K562 (cell line): ENCODE results near the gene LMAN2. TPM values are rescaled to one million over a fixed set of nuclear protein-coding genes. Genes with fewer than 3 reads are reported as not detected.

Experiments
- CBFA2T2 ChIP-seq: fragments of 450-650 bp; conservative IDR thresholded peaks from 2 replicates; pipeline ENCODE4 v1.6.1; 2017; ENCODE audit warnings: mild to moderate bottlenecking
- DPF2 ChIP-seq: fragments of 450-650 bp; IDR thresholded peaks from 2 replicates; pipeline ENCODE4 v1.6.1; 2016
- GATAD2B ChIP-seq: fragments of 450-650 bp; IDR thresholded peaks from 2 replicates; pipeline ENCODE4 v1.6.1; 2017; ENCODE audit warnings: mild to moderate bottlenecking, borderline replicate concordance
- HNRNPK ChIP-seq: fragments of 200-400 bp; formaldehyde crosslinking; IDR thresholded peaks from one replicate; pipeline ENCODE4 v1.6.1; 2018; ENCODE audit warnings: mild to moderate bottlenecking, low read depth, low read length; ENCODE audit not compliant: poor library complexity, severe bottlenecking
- JUND ChIP-seq, 2 experiments: IDR thresholded peaks; 2 replicates in 1 of 2; 3 replicates in 1 of 2; pipeline ENCODE4 v1.6.1; 2011; ENCODE audit warnings: borderline replicate concordance in 2 of 2, low read depth in 2 of 2, low read length in 2 of 2, improper control_type of control experiment in 1 of 2, missing biosample characterization in 1 of 2, missing genetic modification characterization in 1 of 2, missing genetic modification reagents in 1 of 2
- NFIC ChIP-seq: fragments of 450-650 bp; IDR thresholded peaks from 2 replicates; pipeline ENCODE4 v1.6.1; 2017; ENCODE audit warnings: mild to moderate bottlenecking, inconsistent platforms
- POLR2H ChIP-seq: IDR thresholded peaks from 2 replicates; pipeline ENCODE4 v1.6.1; 2016; ENCODE audit warnings: missing genetic modification characterization, low read depth, mild to moderate bottlenecking, control low read depth, missing compliant biosample characterization, moderate library complexity
- PPARD ChIP-seq: fragments of 250-450 bp; sonication (Bioruptor Pico); IDR thresholded peaks from 2 replicates; pipeline ENCODE4 v1.8.0; 2022; ENCODE audit warnings: inconsistent platforms, mild to moderate bottlenecking, moderate library complexity
- TAF9B ChIP-seq: fragments of 450-650 bp; IDR thresholded peaks from 2 replicates; pipeline ENCODE4 v1.6.1; 2018; ENCODE audit warnings: mild to moderate bottlenecking; ENCODE audit not compliant: partially characterized antibody
- ZNF121 ChIP-seq: sonication (generic); formaldehyde crosslinking; conservative IDR thresholded peaks from 2 replicates; pipeline ENCODE4 v1.8.0; 2022; ENCODE audit warnings: missing genetic modification reagents
- ZNF217 ChIP-seq: sonication (generic); formaldehyde crosslinking; IDR thresholded peaks from 2 replicates; pipeline ENCODE4 v1.8.0; 2022; ENCODE audit warnings: mild to moderate bottlenecking, missing genetic modification reagents
- ZNF311 ChIP-seq: fragments of 250-450 bp; sonication (Bioruptor Pico); IDR thresholded peaks from 2 replicates; pipeline ENCODE4 v1.4.0; 2020; ENCODE audit warnings: mild to moderate bottlenecking, moderate library complexity
- ZNF551 ChIP-seq: fragments of 250-450 bp; sonication (Bioruptor Pico); IDR thresholded peaks from 2 replicates; pipeline ENCODE4 v1.5.0; 2021; ENCODE audit warnings: mild to moderate bottlenecking, moderate library complexity
- polyA plus RNA-seq, 8 experiments: library from polyadenylated mRNA; depleted of rRNA in 4 of 8; stranded (reverse) in 5 of 8; unstranded in 3 of 8; fragments of >200 nt; fragmentation: Nextera tagmentation in 2 of 8; fragmentation: Illumina TruSeq in 1 of 8; extraction: Ambion mirVana in 2 of 8; extraction: Trizol in 1 of 8; gene quantifications; 2 replicates each; pipeline versions ENCODE4 v1.2.1 to v1.2.3, GENCODE V29; 2011 to 2014; ENCODE audit warnings: inconsistent platforms in 1 of 8, missing spikeins in 1 of 8
- total RNA-seq, 7 experiments: library from RNA; depleted of rRNA in 6 of 7; stranded (reverse); fragments of >200 nt in 6 of 7; fragmentation: Illumina TruSeq in 2 of 7; extraction: Trizol in 2 of 7; gene quantifications; 2 replicates each; pipeline versions ENCODE4 v1.2.1 to v1.2.3, GENCODE V29; 2011 to 2021; ENCODE audit warnings: low replicate concordance in 1 of 7
- TF ChIP-seq, protein P1 (sequence below): fragments of 450-650 bp; IDR thresholded peaks from 2 replicates; pipeline ENCODE4 v1.6.1; 2016; ENCODE audit warnings: antibody characterized with exemption
- TF ChIP-seq, protein P2 (sequence below), 3 experiments: fragments of 200-800 bp in 1 of 3; fragments of 250-450 bp in 1 of 3; fragments of 450-650 bp in 1 of 3; sonication (Bioruptor Pico) in 1 of 3; sonication (Bioruptor generic) in 1 of 3; formaldehyde crosslinking in 1 of 3; IDR thresholded peaks; 2 replicates each; pipeline versions ENCODE4 v1.6.1 to v1.8.0; 2016 to 2022; ENCODE audit warnings: mild to moderate bottlenecking in 2 of 3, missing genetic modification characterization in 2 of 3, missing compliant biosample characterization in 1 of 3, moderate library complexity in 1 of 3

Gene LMAN2
- total and polyA plus RNA-seq, 9 of the 15 experiments (the other 6 are each of a cell fraction or from before 2014, with no cell fraction given): 2.7 to 254 (median 136) TPM

DNA sequence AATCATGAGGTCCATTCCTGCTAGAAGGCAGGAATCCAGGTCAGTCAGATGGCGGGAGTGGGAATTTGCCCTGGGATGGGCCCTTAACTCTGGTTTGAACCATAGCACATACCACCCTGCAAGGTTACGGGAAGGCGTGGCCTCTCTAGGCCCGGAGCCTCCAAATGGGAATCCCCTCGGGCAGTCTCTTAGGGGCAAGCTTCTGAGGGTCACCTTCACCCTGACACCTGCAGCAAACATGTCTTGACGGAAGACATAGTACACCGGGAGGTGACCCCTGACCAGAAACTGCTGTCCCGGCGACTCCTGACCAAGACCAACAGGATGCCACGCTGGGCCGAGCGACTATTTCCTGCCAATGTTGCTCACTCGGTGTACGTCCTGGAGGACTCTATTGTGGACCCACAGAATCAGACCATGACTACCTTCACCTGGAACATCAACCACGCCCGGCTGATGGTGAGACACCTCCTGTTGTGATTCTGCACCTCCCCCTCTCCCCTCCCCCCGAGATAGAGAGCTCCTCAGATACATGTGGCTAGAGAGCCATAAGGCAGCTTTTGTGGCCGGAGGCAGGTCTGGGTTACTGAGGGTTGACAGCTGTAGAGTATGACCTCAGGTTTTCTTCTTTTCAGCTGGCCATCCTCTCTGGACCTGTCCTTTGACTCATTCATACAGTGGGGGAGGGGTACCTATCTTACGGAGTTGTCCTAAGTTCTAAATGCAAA, 46.9 kb downstream of the LMAN2 start (continued):
- TF ChIP-seq, protein P1, sequence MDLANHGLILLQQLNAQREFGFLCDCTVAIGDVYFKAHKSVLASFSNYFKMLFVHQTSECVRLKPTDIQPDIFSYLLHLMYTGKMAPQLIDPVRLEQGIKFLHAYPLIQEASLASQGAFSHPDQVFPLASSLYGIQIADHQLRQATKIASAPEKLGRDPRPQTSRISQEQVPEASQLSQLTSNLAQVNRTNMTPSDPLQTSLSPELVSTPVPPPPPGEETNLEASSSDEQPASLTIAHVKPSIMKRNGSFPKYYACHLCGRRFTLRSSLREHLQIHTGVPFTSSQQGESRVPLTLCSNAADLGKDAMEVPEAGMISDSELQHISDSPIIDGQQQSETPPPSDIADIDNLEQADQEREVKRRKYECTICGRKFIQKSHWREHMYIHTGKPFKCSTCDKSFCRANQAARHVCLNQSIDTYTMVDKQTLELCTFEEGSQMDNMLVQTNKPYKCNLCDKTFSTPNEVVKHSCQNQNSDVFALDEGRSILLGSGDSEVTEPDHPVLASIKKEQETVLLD: 0 out of 2 replicates have a peak, but pooled peaks have one; percentile 15
- TF ChIP-seq NFIC (peak; percentile 13; the same call in 1 of the 2 replicates), GATAD2B (0 out of 2 replicates have a peak, but pooled peaks have one; percentile 15), ZNF551 (CRISPR knock-in tag) (no peak), PPARD (CRISPR knock-in tag) (no peak), ZNF217 (no peak), JUND (IDR thresholded peaks at IDR 0.05; ENCODE audit: borderline replicate concordance, low read depth, low read length) (no peak; the same call in 1 of the 2 replicates), JUND (tag; IDR thresholded peaks at IDR 0.05; ENCODE audit: borderline replicate concordance, low read depth, low read length) (no peak), ZNF311 (CRISPR knock-in tag) (no peak), HNRNPK (no peak), ZNF121 (CRISPR knock-in tag) (no peak), TAF9B (peak; percentile 66), DPF2 (0 out of 2 replicates have a peak, but pooled peaks have one; percentile 17), POLR2H (tag) (no peak), CBFA2T2 (no peak)
- TF ChIP-seq, protein P2, sequence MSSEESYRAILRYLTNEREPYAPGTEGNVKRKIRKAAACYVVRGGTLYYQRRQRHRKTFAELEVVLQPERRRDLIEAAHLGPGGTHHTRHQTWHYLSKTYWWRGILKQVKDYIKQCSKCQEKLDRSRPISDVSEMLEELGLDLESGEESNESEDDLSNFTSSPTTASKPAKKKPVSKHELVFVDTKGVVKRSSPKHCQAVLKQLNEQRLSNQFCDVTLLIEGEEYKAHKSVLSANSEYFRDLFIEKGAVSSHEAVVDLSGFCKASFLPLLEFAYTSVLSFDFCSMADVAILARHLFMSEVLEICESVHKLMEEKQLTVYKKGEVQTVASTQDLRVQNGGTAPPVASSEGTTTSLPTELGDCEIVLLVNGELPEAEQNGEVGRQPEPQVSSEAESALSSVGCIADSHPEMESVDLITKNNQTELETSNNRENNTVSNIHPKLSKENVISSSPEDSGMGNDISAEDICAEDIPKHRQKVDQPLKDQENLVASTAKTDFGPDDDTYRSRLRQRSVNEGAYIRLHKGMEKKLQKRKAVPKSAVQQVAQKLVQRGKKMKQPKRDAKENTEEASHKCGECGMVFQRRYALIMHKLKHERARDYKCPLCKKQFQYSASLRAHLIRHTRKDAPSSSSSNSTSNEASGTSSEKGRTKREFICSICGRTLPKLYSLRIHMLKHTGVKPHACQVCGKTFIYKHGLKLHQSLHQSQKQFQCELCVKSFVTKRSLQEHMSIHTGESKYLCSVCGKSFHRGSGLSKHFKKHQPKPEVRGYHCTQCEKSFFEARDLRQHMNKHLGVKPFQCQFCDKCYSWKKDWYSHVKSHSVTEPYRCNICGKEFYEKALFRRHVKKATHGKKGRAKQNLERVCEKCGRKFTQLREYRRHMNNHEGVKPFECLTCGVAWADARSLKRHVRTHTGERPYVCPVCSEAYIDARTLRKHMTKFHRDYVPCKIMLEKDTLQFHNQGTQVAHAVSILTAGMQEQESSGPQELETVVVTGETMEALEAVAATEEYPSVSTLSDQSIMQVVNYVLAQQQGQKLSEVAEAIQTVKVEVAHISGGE (CRISPR knock-in tag; IDR thresholded peaks at IDR 0.05): no peak
